ENCODE measurements around the gene EPHA6. TPM values are rescaled to one million over a fixed set of nuclear protein-coding genes. Genes with fewer than 3 reads are reported as not detected.

EPHA6 gene
- total RNA-seq, 2 donors from 2014 or later, result 0.52 to 2.0 TPM

DNA sequence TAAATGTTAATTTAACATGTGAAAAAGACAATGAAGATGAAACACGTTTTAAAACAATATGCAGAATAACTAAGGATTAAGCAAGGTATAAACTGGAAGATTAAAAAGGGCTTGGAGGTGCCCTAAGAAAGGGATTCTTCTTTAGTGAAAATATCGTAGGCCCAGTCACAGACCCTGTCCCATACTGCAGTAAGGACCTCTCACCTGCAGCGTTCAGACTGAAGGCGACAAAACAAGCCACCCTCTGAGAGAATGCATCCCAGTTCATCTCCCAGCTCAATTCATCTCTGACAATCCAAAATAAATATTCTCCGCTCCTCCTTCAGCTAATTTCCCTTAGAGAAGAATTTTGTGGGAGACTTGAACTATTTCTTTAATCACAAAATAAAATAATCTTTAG lies 847.9 kb downstream of the EPHA6 start:
- no peak overlapping the region for H3K4me3 ChIP-seq
- no peaks in the 10 kb centered on the region for H3K27me3 ChIP-seq
- no peaks in the 10 kb centered on the region for H3K36me3 ChIP-seq (replicated peaks in 1 of 2; ENCODE audit: insufficient read depth in 1 of 2, low read depth in 2 of 2)
- 53 to 59% methylated on average over 5 of the region's 5 CpGs for WGBS, 2 donors
- no peaks in the 10 kb centered on the region for H3K9me3 ChIP-seq
- ATAC-seq (no peak), DNase-seq (no peak)
- H3K4me1 ChIP-seq, result no peaks in the 10 kb centered on the region
- intact Hi-C loops (cut with DNase I), result no loop called here
- TF ChIP-seq POLR2A (IDR thresholded peaks at IDR 0.05), result no peak
- TF ChIP-seq, protein P1, sequence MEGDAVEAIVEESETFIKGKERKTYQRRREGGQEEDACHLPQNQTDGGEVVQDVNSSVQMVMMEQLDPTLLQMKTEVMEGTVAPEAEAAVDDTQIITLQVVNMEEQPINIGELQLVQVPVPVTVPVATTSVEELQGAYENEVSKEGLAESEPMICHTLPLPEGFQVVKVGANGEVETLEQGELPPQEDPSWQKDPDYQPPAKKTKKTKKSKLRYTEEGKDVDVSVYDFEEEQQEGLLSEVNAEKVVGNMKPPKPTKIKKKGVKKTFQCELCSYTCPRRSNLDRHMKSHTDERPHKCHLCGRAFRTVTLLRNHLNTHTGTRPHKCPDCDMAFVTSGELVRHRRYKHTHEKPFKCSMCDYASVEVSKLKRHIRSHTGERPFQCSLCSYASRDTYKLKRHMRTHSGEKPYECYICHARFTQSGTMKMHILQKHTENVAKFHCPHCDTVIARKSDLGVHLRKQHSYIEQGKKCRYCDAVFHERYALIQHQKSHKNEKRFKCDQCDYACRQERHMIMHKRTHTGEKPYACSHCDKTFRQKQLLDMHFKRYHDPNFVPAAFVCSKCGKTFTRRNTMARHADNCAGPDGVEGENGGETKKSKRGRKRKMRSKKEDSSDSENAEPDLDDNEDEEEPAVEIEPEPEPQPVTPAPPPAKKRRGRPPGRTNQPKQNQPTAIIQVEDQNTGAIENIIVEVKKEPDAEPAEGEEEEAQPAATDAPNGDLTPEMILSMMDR (IDR thresholded peaks at IDR 0.05), result no peak
- no peak overlapping the region for H3K27ac ChIP-seq

DNA sequence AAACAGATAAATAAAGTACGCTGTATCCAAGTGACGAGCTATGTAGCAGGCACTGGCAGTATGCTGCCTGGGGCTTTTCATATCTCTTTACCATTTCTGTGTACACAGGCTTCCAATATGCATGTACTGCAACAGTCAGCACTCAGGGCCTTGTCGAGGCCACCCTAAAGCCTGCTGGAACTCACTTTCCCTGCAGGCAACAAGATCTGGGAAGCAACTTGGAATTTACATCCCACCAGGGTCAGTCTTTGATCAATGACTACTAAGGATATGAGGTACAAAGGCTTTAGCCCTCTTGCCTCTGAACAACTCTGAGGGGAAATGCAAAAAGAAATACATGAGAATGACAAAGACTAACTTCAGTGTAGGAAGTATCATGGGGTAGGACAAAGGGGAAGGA lies 848.4 kb downstream of the EPHA6 start:
- ATAC-seq (no peak), DNase-seq (no peak)
- intact Hi-C loops (cut with DNase I), result no loop called here
- Histone ChIP-seq H3K4me1 (no peaks in the 10 kb centered on the region), H3K9me3 (no peaks in the 10 kb centered on the region), H3K4me3 (no peak overlapping the region), H3K27ac (no peak overlapping the region), H3K27me3 (no peaks in the 10 kb centered on the region), H3K36me3 (replicated peaks in 1 of 2; ENCODE audit: insufficient read depth in 1 of 2, low read depth in 2 of 2) (no peaks in the 10 kb centered on the region)
- no peak for TF ChIP-seq POLR2A (IDR thresholded peaks at IDR 0.05)
- TF ChIP-seq, protein P1 (IDR thresholded peaks at IDR 0.05), result no peak
- 63 to 65% methylated on average over 3 of the region's 3 CpGs for WGBS, 2 donors

DNA sequence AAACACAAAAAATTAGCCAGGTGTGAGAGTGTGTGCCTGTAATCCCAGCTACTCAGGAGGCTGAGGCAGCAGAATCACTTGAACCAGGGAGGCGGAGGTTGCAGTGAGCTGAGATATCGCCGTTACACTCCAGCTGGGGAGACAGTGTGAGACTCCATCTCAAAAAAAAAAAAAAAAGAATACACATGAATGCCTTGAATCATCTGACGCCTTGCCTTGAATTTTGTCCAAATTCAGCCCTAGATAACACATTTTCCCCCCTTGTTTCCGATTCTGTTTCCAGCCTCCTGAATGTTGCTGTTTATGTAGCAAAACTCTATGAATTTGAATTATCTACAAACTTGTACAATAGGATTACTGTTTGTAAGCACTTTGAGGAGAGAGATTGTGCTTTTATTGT lies 851.5 kb downstream of the EPHA6 start:
- TF ChIP-seq POLR2A (IDR thresholded peaks at IDR 0.05), result no peak
- TF ChIP-seq, protein P1 (IDR thresholded peaks at IDR 0.05), result no peak
- WGBS, 2 donors, result 86 to 89% methylated on average over 5 of the region's 5 CpGs
- intact Hi-C loops (cut with DNase I), result no loop called here
- no peak overlapping the region for H3K27ac ChIP-seq
- H3K9me3 ChIP-seq, result no peaks in the 10 kb centered on the region
- DNase-seq (no peak), ATAC-seq (no peak)
- H3K27me3 ChIP-seq, result no peaks in the 10 kb centered on the region
- no peaks in the 10 kb centered on the region for H3K4me1 ChIP-seq
- H3K36me3 ChIP-seq (replicated peaks in 1 of 2; ENCODE audit: insufficient read depth in 1 of 2, low read depth in 2 of 2), result no peaks in the 10 kb centered on the region
- H3K4me3 ChIP-seq, result no peak overlapping the region

DNA sequence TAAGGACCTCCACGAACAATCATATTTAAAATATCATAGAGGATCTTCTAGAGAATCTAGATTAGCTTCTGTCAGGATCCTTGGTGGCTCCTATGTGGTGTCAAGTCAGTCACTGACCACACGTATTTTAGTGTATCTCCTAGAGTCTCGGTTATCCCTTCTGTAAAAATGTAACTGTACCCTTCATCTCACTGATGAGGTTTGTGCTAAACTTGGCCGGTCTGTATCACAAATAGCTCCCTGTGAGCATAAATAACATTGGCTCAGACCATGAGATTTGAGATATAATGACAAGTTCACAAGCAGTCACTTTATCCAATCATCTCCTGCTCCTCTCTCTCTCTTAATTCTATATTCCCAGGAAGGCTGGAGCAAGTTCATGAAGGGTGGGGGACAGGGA lies 856.6 kb downstream of the EPHA6 start:
- Histone ChIP-seq H3K27ac (no peak overlapping the region), H3K4me3 (no peak overlapping the region), H3K27me3 (no peaks in the 10 kb centered on the region), H3K36me3 (replicated peaks in 1 of 2; ENCODE audit: insufficient read depth in 1 of 2, low read depth in 2 of 2) (no peaks in the 10 kb centered on the region), H3K9me3 (no peaks in the 10 kb centered on the region), H3K4me1 (no peaks in the 10 kb centered on the region)
- no peak for ATAC-seq
- intact Hi-C loops (cut with DNase I), result no loop called here
- WGBS, 2 donors, result 81 to 82% methylated on average over 4 of the region's 4 CpGs
- DNase-seq, result no peak
- TF ChIP-seq, protein P1 (IDR thresholded peaks at IDR 0.05), result no peak
- TF ChIP-seq POLR2A (IDR thresholded peaks at IDR 0.05), result no peak

DNA sequence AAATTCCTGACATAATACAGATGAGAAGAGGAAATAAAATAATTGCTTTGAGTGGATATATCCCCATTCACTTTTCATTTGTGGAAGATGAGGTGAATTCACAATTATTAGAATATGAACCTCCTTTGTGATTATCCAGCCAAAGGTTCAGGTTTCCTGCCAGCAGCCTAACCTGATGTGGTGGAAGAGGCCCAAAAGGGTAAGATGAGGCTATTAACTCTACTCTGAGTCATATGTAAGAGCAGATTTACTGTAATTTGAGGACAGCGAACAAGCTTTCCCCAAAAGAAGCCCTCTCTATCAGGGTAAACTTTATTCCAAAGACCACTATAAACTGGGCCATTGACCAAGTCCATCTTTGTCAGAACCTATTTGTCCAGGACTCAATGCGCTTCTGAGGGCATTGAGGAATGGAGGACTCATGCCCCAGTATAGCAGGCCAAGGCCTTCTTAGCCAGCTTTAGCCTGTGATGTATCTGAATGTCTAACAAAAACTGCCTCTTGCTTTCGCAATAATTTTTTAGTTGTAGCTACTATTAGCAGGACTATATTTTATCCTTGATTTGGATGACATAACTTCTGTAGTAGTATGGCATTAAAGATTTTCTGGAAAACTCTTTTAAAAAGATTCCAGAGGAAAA lies 859.1 kb downstream of the EPHA6 start:
- 81 to 88% methylated on average over 3 of the region's 3 CpGs for WGBS, 2 donors
- ATAC-seq (no peak), DNase-seq (no peak)
- Histone ChIP-seq H3K9me3 (no peaks in the 10 kb centered on the region), H3K27me3 (no peaks in the 10 kb centered on the region), H3K36me3 (replicated peaks in 1 of 2; ENCODE audit: insufficient read depth in 1 of 2, low read depth in 2 of 2) (no peaks in the 10 kb centered on the region), H3K4me3 (no peak overlapping the region), H3K4me1 (no peaks in the 10 kb centered on the region), H3K27ac (no peak overlapping the region)
- intact Hi-C loops (cut with DNase I), result no loop called here
- TF ChIP-seq, protein P1 (IDR thresholded peaks at IDR 0.05), result no peak
- TF ChIP-seq POLR2A (IDR thresholded peaks at IDR 0.05), result no peak
